HG03175 (cell line): Measurements from ENCODE around the gene CFDP1.
"Not testable (repeated sequence)": the region's sequence is repeated elsewhere in the genome, so short reads cannot be mapped to it uniquely, and the experiment has no call there.

ENCODE experiments used
- ATAC-seq: cut with Tn5 transposase; IDR thresholded peaks from one replicate; pipeline ENCODE4 v1.9.1; 2021; ENCODE audit warnings: mild to moderate bottlenecking, moderate library complexity; ENCODE audit not compliant: unreplicated experiment

CFDP1 gene

GRCh38 chr16:75304521-75305363 lies 128.6 kb downstream of the CFDP1 start:
- no peak for ATAC-seq

DNA sequence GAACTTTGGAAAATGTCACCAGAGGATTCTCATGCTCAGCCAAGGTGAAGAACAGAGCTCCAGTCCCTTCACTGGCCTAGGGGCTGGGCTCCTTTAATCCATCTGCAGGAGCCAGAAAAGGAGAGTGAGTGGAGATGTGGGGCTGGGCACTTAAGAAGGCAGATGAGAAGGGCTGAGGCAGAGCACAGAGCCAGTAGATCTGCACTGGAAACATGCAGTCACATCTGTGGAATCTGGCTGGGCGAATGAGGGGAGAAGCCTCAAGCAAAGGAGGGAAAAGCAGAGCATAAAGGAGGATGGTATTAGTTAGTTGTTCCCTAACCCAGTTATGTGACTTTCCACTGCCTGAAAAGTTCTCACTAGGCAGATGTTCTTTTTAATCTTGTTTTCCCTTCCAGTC lies 131.5 kb downstream of the CFDP1 start:
- ATAC-seq: no peak

DNA sequence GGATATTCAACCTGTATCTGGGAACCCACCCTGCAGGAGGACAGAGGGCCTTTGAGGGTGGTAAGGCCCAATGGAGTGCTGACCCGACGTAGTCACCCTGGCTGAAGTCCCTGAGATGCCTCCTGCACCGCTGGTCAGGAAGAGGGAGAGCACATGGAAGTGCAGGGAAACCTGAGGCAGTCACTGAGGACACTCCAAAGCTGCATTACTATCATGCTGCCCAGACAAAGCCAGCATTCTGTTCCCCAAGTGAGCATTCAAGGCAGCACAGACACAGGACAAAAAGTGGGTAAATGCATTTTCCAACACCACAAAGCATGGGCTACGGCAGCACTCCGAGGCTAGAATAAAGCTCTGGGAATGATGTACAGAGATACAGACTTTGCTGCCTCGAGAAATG lies 135.0 kb downstream of the CFDP1 start:
- ATAC-seq: no peak

DNA sequence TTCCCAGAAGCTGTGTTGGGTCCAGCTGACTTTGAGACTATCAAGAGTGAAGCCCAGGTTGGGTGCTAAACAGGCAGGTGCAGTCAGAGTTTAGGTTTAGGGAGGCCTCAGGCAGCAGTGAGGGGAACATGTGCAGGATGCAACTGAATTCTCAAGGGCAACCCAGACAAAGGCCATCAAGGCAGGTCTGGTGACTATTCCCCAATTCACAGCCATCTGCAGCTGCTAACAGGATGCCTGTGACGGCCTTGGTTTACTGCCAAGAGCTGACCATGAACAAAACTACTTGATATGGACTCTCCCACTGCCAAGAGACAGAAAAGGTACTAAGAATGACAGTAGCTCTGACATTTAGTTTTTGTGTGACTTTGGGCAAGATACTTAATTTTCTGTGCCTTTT lies 136.7 kb downstream of the CFDP1 start:
- no peak for ATAC-seq

DNA sequence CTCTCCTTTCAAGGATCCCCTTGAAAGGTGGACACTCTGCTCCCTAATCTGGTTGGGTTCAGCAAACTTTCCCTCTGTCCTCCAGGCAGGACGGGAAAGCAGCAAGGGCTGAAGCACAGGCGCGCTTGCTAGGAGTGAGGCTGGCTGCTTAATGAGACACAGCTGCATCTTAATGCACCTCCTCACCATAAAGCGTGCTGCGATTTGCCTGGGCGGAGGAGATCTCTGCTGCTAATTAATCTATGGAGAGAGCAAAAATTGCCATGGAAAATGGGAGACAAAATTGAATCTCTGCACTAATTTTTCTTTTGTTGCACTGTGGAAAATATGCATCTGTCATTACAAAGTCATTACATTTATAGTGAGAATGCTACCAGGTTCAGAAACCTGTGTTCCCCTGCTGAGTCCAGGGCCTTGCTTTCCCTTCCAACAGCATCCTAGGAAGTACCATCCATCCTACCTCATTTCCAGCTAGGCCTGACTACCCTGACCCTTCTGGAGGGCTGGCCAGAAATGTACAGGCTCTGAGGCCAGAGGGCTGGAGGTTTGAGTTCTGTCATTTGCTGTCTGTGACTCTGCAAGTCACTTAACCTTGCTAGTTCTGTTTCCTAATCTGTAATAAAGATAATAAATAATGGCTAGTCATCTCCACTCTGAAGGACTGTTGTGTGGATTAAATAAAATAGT lies 138.4 kb downstream of the CFDP1 start:
- ATAC-seq: no peak

DNA sequence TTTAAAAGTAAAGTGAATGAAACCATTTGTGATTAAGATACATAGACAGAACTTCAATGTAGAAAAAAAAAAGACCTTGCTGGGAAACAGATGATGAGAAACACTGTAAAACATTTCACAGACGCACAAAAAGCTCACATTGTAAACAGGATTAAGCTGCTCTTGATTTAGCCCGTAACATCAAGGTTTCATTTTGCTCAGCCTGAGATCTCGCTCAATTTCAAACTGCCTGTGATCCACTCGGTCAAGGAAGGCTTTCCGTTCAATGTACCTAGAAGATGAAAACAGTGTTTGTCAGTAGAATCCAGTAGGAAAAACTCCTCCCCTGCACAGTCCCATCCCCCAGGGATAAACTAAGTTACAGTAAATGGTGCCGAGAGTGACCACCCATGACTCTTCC lies 139.5 kb downstream of the CFDP1 start:
- ATAC-seq: no peak

DNA sequence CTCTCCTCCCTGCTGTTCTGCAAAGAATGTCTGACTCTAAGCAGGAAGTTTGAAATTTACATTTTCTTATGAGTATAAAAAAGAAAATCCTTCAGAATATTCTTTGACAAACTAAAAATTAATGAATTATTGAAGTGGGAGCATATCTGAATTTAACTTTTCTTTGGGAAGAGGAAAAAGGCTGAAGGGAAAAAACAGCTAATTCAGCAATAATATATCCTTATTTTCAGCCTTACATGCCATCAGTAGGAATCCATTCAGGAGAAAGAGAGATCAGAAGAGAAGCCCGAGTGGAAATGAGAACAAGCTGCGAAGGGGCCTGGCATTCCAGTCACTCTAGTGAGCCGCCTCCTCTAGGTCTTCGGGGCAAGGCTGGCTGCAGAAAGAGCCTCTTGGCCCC lies 140.1 kb downstream of the CFDP1 start:
- no peak for ATAC-seq

GRCh38 chr16:75292691-75293090 lies 140.6 kb downstream of the CFDP1 start:
- ATAC-seq: no peak

DNA sequence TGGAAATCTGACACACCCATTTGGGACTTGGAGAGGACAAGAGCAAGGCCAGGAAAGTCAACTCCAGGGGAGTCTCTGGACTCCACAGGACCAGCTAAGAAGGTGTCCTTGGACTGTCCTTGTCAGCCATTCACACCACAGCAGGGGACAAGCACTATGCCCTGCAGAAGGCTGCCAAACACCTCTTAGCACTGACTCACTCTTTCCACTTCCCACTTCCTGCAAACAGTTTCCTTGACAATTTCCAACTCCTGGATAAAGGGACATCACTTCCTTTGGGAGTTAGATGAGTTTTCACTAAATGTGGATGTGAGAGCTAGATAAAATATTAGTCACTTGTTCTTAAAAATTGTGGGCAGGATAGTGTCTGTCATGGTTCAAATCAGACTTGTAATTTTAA lies 144.1 kb downstream of the CFDP1 start:
- no peak for ATAC-seq

- ATAC-seq: no peak
These were observed 144.6 kb downstream of the CFDP1 start for GRCh38 chr16:75288596-75289120.

GRCh38 chr16:75288181-75288580 lies 145.1 kb downstream of the CFDP1 start:
- no peak for ATAC-seq

DNA sequence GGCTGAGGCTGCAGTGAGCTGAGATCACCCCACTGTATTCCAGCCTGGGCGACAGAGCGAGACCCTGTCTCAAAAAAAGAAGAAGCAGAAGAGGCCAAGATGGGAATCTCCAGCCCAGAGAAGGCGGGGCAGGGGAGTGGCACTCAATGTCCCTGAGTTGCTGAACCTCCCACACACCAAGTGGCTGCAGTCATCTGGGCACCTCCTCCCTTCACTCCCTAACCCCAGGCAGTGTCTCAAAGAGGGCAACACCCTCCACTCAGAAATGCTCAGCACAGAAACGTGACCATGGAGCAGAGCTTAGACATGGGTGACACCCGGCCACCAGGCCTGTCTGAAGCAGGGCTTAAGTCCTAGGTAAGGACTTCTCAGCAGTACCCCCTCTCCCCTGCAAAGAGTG lies 145.6 kb downstream of the CFDP1 start:
- ATAC-seq: no peak

DNA sequence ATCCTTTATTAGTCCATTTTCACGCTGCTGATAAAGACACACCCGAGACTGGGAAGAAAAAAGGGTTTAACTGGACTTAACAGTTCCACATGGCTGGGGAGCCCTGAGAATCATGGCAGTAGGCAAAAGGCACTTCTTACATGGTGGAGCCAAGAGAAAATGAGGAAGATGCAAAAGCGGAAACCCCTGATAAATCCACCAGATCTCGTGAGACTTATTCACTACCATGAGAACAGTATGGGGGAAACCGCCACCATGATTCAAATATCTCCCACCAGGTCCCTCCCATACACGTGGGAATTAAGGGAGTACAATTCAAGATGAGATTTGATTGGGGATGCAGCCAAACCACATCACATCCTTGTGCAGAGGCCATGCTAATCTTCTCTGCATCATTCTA lies 146.9 kb downstream of the CFDP1 start:
- ATAC-seq: no peak

DNA sequence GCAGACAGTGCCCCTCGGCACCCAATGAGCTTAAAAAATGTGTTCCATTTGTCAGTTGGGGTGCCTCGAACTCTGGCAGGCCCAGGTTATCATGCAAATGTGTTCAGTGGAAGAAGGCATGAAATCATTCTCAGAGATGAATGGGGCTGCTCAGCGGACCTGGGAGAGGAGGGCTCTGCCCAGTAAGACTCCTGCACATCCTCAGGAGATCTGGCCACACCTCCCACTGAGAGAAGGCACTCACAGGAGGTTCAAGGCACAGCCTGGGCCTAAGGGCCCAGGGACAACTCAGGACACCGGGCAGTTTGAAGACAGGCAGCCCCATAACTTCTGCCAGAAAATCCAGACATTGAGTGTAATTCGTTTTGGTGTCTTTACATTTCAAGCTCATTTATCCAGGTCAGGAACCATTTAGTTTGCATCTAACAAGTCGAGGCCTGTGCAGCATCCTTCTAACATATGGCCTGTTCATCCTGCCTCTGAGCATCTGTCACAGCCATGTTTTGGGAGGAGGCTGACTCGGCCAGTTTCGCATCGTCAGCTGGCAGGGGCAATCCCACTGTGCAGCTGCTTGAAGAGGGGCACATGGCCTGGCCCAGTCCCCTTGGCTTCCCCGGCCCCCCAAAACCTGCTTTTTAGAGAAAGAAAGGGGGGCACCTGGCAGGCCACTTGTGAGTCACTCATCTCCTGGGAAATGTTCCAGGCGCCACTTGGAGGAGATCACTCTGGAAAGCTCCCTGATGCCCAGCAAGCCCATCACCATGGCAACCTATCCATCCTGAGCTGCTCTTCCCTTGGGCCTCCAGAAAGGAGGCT lies 150.6 kb downstream of the CFDP1 start:
- no peak for ATAC-seq

- ATAC-seq: no peak
These were observed 151.5 kb downstream of the CFDP1 start for GRCh38 chr16:75281826-75282225.

DNA sequence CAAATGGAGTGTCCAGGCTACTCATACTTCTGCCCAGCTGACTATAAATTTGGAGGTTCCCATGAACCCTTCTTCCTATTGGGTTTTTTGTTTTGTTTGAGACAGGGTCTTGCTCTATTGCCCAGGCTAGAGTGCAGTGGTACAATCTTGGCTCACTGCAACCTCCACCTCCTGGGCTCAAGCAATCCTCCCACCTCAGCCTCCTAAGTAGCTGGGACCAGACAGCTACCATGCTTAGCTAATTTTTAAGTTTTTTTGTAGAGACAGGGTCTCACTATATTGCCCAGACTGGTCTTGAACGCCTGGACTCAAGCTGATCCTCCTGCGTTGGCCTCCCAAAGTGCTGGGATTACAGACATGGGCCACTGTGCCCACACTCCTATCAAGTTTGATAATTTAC lies 152.3 kb downstream of the CFDP1 start:
- not testable (repeated sequence) for ATAC-seq

DNA sequence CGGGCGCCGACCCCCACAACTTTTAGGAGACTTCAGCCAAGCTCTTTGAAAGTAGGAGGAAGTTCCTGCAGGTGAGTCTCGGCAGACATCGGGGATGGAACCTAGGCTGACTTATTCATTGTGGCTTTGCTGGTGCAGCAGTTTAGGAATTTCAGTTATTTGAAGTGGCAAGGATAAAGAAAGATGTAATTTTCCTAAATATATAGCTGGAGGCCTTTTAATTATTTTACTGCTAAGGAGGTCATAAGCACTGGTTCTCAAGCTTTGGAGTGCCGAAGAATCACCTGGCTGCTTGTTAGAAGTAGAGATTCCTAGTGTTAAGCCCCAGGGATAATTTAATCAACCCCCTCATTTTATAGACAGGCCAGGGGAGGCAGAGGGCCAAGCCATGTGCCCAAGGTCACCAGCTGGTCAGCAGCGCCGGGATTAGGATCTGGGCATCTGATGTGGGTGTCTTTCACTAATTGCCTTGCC lies 152.9 kb downstream of the CFDP1 start:
- no peak for ATAC-seq

DNA sequence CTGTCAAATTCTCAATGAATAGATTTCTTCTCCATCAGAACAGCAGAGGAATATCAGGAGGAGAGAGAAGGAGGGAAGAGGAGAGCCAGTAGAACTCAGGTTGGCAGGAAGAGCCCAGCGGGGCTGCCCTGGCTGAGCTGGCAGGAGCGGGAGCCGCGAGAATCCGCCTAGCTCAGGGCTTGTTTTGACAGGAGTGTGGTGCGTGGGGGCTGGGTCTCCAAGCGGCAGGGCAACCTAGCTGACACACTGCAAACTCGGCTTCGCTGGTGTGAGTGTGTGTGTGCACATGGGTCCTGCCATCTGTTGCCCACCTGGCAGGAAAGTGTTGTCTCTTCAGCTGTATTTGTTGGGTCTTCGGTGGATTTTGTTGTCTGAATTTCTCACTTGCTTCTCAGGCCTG lies 154.0 kb downstream of the CFDP1 start:
- no peak for ATAC-seq

GRCh38 chr16:75273054-75273925 lies 160.0 kb downstream of the CFDP1 start:
- no peak for ATAC-seq

- not testable (repeated sequence) for ATAC-seq
These were observed 160.7 kb downstream of the CFDP1 start for GRCh38 chr16:75272629-75273028.
